Immature natural killer cell (primary cell): Measurements from ENCODE around the gene SCGB1D1. TPM values are rescaled to one million over a fixed set of nuclear protein-coding genes. Genes with fewer than 3 reads are reported as not detected.
"Not testable (repeated sequence)": the region's sequence is repeated elsewhere in the genome, so short reads cannot be mapped to it uniquely, and the experiment has no call there.

ENCODE experiments used
- DNase-seq, 3 donors: peaks; one replicate each; pipeline ENCODE4 v3.0.0; 2022; ENCODE audit warnings: mixed read lengths in 1 of 3
- H3K27ac Mint-ChIP-seq, 6 donors: one replicate each; pipeline ENCODE4 v1.8.0; 2020; ENCODE audit warnings: mixed read lengths in 6 of 6, mild to moderate bottlenecking in 5 of 6, inconsistent platforms in 4 of 6, moderate library complexity in 3 of 6
- H3K27me3 Mint-ChIP-seq, 3 donors: one replicate each; pipeline ENCODE4 v1.8.0; 2020 to 2021; ENCODE audit warnings: low read depth in 3 of 3, mild to moderate bottlenecking in 3 of 3, mixed read lengths in 3 of 3, moderate library complexity in 3 of 3, inconsistent platforms in 1 of 3
- H3K36me3 Mint-ChIP-seq, 3 donors: one replicate each; pipeline ENCODE4 v1.8.0; 2020; ENCODE audit warnings: mixed read lengths in 3 of 3, inconsistent platforms in 2 of 3, mild to moderate bottlenecking in 2 of 3
- H3K4me1 Mint-ChIP-seq, 2 donors: one replicate each; pipeline ENCODE4 v1.8.0; 2020; ENCODE audit warnings: inconsistent platforms in 2 of 2, mild to moderate bottlenecking in 2 of 2, mixed read lengths in 2 of 2, moderate library complexity in 1 of 2
- H3K4me3 Mint-ChIP-seq, 5 donors: one replicate each; pipeline ENCODE4 v1.8.0; 2020; ENCODE audit warnings: mild to moderate bottlenecking in 5 of 5, mixed read lengths in 5 of 5, inconsistent platforms in 3 of 5, moderate library complexity in 3 of 5
- H3K9me3 Mint-ChIP-seq, 6 donors: one replicate each; pipeline ENCODE4 v1.8.0; 2020; ENCODE audit warnings: mild to moderate bottlenecking in 6 of 6, mixed read lengths in 6 of 6, inconsistent platforms in 4 of 6, moderate library complexity in 3 of 6
- polyA plus RNA-seq, 3 donors: library from polyadenylated mRNA; unstranded; fragments of 300-500 nt; fragmentation: Illumina TruSeq; gene quantifications; one replicate each; pipeline ENCODE4 v1.2.3, GENCODE V29; 2021

Gene SCGB1D1
- polyA plus RNA-seq, 3 donors from 2014 or later, result not detected

DNA sequence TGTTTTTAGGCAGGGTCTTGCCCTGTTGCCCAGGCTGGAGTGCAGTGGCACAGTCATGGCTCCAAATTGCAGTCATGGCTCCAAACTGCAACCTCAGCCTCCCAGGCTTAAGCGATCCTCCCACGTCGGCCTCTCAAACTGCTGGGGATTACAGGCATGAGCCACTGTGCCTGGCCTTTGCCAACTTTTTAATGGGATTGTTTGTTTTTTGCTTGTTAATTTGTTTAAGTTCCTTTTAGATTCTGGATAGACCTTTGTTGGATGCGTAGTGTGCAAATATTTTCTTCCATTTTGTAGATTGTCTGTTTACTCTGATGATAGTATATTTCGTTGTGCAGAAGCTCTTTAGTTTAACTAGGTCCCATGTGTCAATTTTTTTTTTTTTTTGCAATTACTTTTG is 10.0 kb upstream of the SCGB1D1 start:
- DNase-seq, result no peak
- Mint-ChIP-seq H3K36me3 (no peaks in the 10 kb centered on the region), H3K9me3 (no peaks in the 10 kb centered on the region), H3K4me1 (no peaks in the 10 kb centered on the region), H3K4me3 (no peak overlapping the region), H3K27me3 (peaks cover 0 to 7% (median 4%) of the 10 kb centered on the region in 3 donors), H3K27ac (no peak overlapping the region)

GRCh38 chr11:62181097-62181496 is 8.9 kb upstream of the SCGB1D1 start:
- H3K27me3 Mint-ChIP-seq, result peaks cover 0 to 7% (median 7%) of the 10 kb centered on the region in 3 donors
- no peak overlapping the region for H3K4me3 Mint-ChIP-seq
- no peaks in the 10 kb centered on the region for H3K9me3 Mint-ChIP-seq
- H3K27ac Mint-ChIP-seq, result no peak overlapping the region
- H3K36me3 Mint-ChIP-seq, result no peaks in the 10 kb centered on the region
- no peak for DNase-seq
- H3K4me1 Mint-ChIP-seq, result no peaks in the 10 kb centered on the region

DNA sequence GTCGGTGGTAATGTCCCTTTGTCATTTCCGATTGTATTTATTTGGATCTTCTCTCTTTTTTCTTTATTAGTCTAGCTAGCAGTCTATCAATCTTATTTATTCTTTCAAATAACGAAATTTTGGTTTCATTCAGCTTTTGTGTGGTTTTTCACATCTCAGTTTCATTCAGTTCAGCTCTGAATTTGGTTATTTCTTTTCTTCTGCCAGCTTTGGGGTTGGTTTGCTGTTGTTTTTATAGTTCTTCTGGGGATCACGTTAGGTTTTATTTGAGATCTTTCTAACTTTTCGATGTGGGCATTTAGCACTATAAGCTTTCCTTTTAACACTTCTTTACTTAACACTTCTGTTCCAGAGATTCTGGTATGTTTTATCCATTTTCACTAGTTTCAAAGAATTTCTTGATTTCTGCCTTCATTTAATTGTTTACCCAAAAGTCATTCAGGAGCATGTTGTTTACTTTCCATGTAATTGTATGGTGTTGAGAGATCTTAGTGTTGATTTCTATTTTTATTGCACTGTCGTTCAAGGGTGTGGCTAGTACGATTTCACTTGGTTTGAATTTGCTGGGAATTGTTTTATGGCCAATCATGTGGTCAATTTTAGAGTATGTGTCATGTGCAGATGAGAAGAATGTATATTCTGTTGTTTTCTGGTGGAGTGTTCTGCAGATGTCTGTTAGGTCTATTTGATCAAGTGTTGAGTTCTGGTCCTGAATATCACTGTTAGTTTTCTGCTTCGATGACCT is 7.7 kb upstream of the SCGB1D1 start:
- Mint-ChIP-seq H3K27me3 (peaks cover 0 to 7% (median 6%) of the 10 kb centered on the region in 3 donors), H3K9me3 (no peaks in the 10 kb centered on the region), H3K4me3 (no peak overlapping the region), H3K36me3 (no peaks in the 10 kb centered on the region), H3K27ac (no peak overlapping the region), H3K4me1 (no peaks in the 10 kb centered on the region)
- DNase-seq, result no peak

- H3K36me3 Mint-ChIP-seq, result no peaks in the 10 kb centered on the region
- DNase-seq, result no peak
- no peaks in the 10 kb centered on the region for H3K9me3 Mint-ChIP-seq
- H3K27me3 Mint-ChIP-seq, result peaks cover 1 to 19% (median 7%) of the 10 kb centered on the region in 3 donors
- H3K4me3 Mint-ChIP-seq, result no peak overlapping the region
- no peaks in the 10 kb centered on the region for H3K4me1 Mint-ChIP-seq
- H3K27ac Mint-ChIP-seq, result no peak overlapping the region
Observed at GRCh38 chr11:62186195-62186594, 3.8 kb upstream of the SCGB1D1 start.

DNA sequence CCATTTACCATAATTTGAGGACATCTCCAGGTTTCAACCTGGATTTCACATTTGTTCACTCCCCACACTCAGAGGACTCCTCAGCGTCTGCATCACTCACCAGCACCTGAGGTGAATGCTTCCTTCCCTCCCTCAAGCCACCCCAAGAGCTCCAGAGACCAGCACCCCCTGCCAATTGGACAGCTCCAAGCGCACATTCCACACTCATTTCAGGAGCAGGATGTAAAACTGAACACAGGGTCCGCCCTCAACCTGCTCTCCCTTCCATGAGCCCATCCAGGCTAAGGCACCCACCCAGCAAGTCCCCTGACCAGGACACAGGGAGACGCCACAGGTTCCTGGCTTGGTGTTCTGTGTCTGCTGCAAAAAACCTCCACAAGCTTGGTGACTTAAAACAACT is 3.9 kb downstream of the SCGB1D1 start:
- Mint-ChIP-seq H3K9me3 (no peaks in the 10 kb centered on the region), H3K4me3 (no peak overlapping the region), H3K27me3 (peaks cover 1 to 27% (median 4%) of the 10 kb centered on the region in 3 donors), H3K27ac (no peak overlapping the region), H3K36me3 (no peaks in the 10 kb centered on the region), H3K4me1 (no peaks in the 10 kb centered on the region)
- DNase-seq, result no peak

DNA sequence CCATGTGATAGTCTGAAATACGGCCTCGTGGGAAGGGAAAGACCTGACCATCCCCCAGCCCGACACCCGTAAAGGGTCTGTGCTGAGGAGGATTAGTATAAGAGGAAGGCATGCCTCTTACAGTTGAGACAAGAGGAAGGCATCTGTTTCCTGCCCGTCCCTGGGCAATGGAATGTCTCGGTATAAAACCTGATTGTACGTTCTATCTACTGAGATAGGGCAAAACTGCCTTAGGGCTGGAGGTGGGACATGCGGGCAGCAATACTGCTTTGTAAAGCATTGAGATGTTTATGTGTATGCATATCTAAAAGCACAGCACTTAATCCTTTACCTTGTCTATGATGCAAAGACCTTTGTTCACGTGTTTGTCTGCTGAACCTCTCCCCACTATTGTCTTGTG is 5.0 kb downstream of the SCGB1D1 start:
- not testable (repeated sequence) for H3K36me3 Mint-ChIP-seq, H3K27ac Mint-ChIP-seq, DNase-seq, H3K9me3 Mint-ChIP-seq, H3K4me1 Mint-ChIP-seq, H3K4me3 Mint-ChIP-seq
- peaks cover 1 to 26% (median 4%) of the 10 kb centered on the region in 3 donors for H3K27me3 Mint-ChIP-seq

- peaks cover 1 to 24% (median 5%) of the 10 kb centered on the region in 3 donors for H3K27me3 Mint-ChIP-seq
- DNase-seq, result no peak
- no peak overlapping the region for H3K4me3 Mint-ChIP-seq
- no peaks in the 10 kb centered on the region for H3K36me3 Mint-ChIP-seq
- no peaks in the 10 kb centered on the region for H3K9me3 Mint-ChIP-seq
- H3K27ac Mint-ChIP-seq, result no peak overlapping the region
- H3K4me1 Mint-ChIP-seq, result no peaks in the 10 kb centered on the region
Observed at GRCh38 chr11:62195945-62196344, 5.9 kb downstream of the SCGB1D1 start.

GRCh38 chr11:62197400-62197799 is 7.4 kb downstream of the SCGB1D1 start:
- H3K9me3 Mint-ChIP-seq, H3K36me3 Mint-ChIP-seq, DNase-seq, H3K27ac Mint-ChIP-seq, H3K4me3 Mint-ChIP-seq, H3K4me1 Mint-ChIP-seq: not testable (repeated sequence)
- peaks cover 0 to 32% (median 7%) of the 10 kb centered on the region in 3 donors for H3K27me3 Mint-ChIP-seq

DNA sequence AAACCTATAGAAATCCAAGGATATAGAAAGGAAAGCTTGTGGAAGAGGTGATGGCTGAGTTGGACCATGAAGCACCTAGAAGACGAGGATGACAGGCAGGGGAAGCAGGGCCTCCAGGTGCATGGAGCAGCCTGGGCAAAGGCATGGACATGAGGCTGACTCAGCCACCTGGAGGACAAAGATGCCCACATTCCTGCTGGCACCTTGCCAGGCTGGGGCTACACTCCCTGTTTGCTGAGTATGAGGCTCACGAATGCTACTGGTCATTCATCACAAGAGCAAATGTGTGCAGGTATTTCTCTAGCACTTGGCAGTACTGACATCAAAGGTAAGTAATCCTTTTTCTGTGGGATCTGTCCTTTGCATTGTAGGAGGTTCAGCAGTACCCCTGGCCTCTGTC is 11.4 kb downstream of the SCGB1D1 start:
- DNase-seq, result no peak
- Mint-ChIP-seq H3K4me3 (no peak overlapping the region), H3K27ac (no peak overlapping the region), H3K27me3 (peaks cover 2 to 24% (median 6%) of the 10 kb centered on the region in 3 donors), H3K9me3 (no peaks in the 10 kb centered on the region), H3K4me1 (no peaks in the 10 kb centered on the region), H3K36me3 (no peaks in the 10 kb centered on the region)

DNA sequence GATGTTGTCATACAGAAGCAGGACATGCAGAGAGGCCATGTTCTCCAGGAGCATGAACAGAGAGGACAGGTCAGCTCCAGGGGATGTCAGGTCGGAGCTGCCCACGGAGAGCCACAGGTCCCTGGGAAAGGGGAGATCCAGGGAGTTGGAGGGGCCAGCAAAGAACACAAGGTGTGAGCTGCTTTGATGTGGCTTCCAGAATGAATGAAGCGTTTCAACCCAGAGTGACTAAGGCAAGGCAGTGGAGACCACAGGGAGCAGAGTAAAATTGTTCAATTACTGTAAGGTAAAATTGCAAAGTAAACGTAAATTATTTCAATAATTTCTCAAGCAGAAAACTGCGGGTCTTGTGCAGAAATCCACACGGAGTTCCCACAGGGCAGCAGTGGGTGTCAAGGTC is 12.9 kb downstream of the SCGB1D1 start:
- Mint-ChIP-seq H3K4me1 (no peaks in the 10 kb centered on the region), H3K27me3 (peaks cover 2 to 19% (median 6%) of the 10 kb centered on the region in 3 donors), H3K36me3 (no peaks in the 10 kb centered on the region), H3K27ac (no peak overlapping the region), H3K9me3 (no peaks in the 10 kb centered on the region), H3K4me3 (no peak overlapping the region)
- DNase-seq, result no peak

GRCh38 chr11:62204430-62204829 is 14.4 kb downstream of the SCGB1D1 start:
- no peak overlapping the region for H3K27ac Mint-ChIP-seq
- H3K36me3 Mint-ChIP-seq, result no peaks in the 10 kb centered on the region
- H3K27me3 Mint-ChIP-seq, result peaks cover 2 to 12% (median 6%) of the 10 kb centered on the region in 3 donors
- no peak for DNase-seq
- no peaks in the 10 kb centered on the region for H3K9me3 Mint-ChIP-seq
- H3K4me1 Mint-ChIP-seq, result no peaks in the 10 kb centered on the region
- H3K4me3 Mint-ChIP-seq, result no peak overlapping the region

DNA sequence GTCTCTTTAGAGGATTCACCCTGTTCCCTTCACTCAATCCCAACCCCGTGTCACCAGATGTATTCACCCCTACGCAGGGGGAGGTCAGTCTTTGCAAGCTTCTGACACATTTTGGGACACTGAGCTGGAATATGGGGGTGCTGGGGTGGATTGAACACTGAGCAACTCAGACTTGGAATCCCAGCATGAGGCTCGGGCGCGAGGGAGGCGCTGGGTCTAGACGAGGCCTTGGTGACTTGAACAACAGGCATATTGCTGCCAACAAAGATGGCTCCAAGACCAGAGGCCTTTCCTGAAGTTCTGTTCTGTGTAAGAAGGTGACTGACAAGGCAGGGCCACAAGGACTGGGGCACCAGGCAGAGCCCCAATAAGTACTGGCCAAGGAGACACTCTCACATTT is 15.4 kb downstream of the SCGB1D1 start:
- no peak overlapping the region for H3K4me3 Mint-ChIP-seq
- H3K36me3 Mint-ChIP-seq, result no peaks in the 10 kb centered on the region
- no peak for DNase-seq
- no peaks in the 10 kb centered on the region for H3K9me3 Mint-ChIP-seq
- H3K27ac Mint-ChIP-seq, result no peak overlapping the region
- H3K27me3 Mint-ChIP-seq, result peaks cover 2 to 14% (median 6%) of the 10 kb centered on the region in 3 donors
- H3K4me1 Mint-ChIP-seq, result no peaks in the 10 kb centered on the region

GRCh38 chr11:62206276-62207066 is 16.5 kb downstream of the SCGB1D1 start:
- not testable (repeated sequence) for H3K36me3 Mint-ChIP-seq, H3K27ac Mint-ChIP-seq, H3K9me3 Mint-ChIP-seq, DNase-seq, H3K4me1 Mint-ChIP-seq, H3K4me3 Mint-ChIP-seq
- H3K27me3 Mint-ChIP-seq, result peaks cover 2 to 12% (median 4%) of the 10 kb centered on the region in 3 donors

- H3K27me3 Mint-ChIP-seq, result peaks cover 2 to 7% (median 3%) of the 10 kb centered on the region in 3 donors
- no peak for DNase-seq
- H3K36me3 Mint-ChIP-seq, result no peaks in the 10 kb centered on the region
- H3K9me3 Mint-ChIP-seq, result no peaks in the 10 kb centered on the region
- no peak overlapping the region for H3K4me3 Mint-ChIP-seq
- H3K27ac Mint-ChIP-seq, result no peak overlapping the region
- H3K4me1 Mint-ChIP-seq, result no peaks in the 10 kb centered on the region
Observed at GRCh38 chr11:62208785-62209144, 18.7 kb downstream of the SCGB1D1 start.
